GM19043 (cell line): ENCODE results near the gene ABITRAM.

Experiments
- ATAC-seq: cut with Tn5 transposase; IDR thresholded peaks from one replicate; pipeline ENCODE4 v1.9.1; 2021; ENCODE audit warnings: low read depth; ENCODE audit not compliant: unreplicated experiment

The ABITRAM gene

GRCh38 chr9:108980893-108981292, 46.7 kb downstream of the ABITRAM start:
- ATAC-seq = no peak

- no peak for ATAC-seq
Measured at GRCh38 chr9:108983885-108984284, 49.7 kb downstream of the ABITRAM start.
